ENCODE results near the gene PRDM12. TPM values are rescaled to one million over a fixed set of nuclear protein-coding genes. Genes with fewer than 3 reads are reported as not detected.

The PRDM12 gene
- total and polyA plus RNA-seq, 2 experiments from 2014 or later: 0.11 TPM; not detected in 1

- no peak for TF ChIP-seq ZNF331 (CRISPR knock-in tag; IDR thresholded peaks at IDR 0.05; ENCODE audit: low read depth)
- no peak for TF ChIP-seq STAT1 (IDR thresholded peaks at IDR 0.05; ENCODE audit: unreplicated experiment)
- no peak for TF ChIP-seq EZH2 (IDR thresholded peaks at IDR 0.05; ENCODE audit: low read depth, unreplicated experiment)
- no peak for TF ChIP-seq REST (IDR thresholded peaks at IDR 0.05; ENCODE audit: unreplicated experiment)
- no peak for TF ChIP-seq CTCF (conservative IDR thresholded peaks at IDR 0.05; ENCODE audit: low read depth in 2 of 2)
These were observed 27.8 kb upstream of the PRDM12 start (continued) for GRCh38 chr9:130636648-130637020.

- H3K27me3 ChIP-seq (ENCODE audit: insufficient read depth): no peaks in the 10 kb centered on the region
- H3F3A ChIP-seq (replicated peaks; ENCODE audit: low read depth): 0 out of 2 replicates have a peak, but pooled peaks cover 6% of the 10 kb centered on the region
- Mint-ChIP-seq H3K27ac (no peak overlapping the region), H3K36me3 (ENCODE audit: low read depth) (peaks cover 22% of the 10 kb centered on the region), H3K9me3 (no peaks in the 10 kb centered on the region), H3K4me1 (peaks cover 20% of the 10 kb centered on the region), H3K4me3 (no peak overlapping the region), H3K27me3 (ENCODE audit: insufficient read depth, low read depth, poor library complexity) (peaks cover 8% of the 10 kb centered on the region)
- H2AFZ ChIP-seq: no peak overlapping the region
- H3K9me2 ChIP-seq (ENCODE audit: insufficient read depth): no peaks in the 10 kb centered on the region
- DNase-seq (ENCODE audit: low spot score) (peak; percentile 45), ATAC-seq (peak; percentile 55)
- no peaks in the 10 kb centered on the region for H3K79me2 ChIP-seq (replicated peaks; ENCODE audit: insufficient read depth)
- peaks cover 3% of the 10 kb centered on the region for H3K36me3 ChIP-seq (ENCODE audit: insufficient read depth)
- no peak overlapping the region for H3K4me2 ChIP-seq
- H4K20me1 ChIP-seq (replicated peaks; ENCODE audit: insufficient read depth): peaks cover 8% of the 10 kb centered on the region; the same call in 1 of the 2 replicates
- H3K4me1 ChIP-seq (ENCODE audit: insufficient read depth): peaks cover 19% of the 10 kb centered on the region; the same call in 1 of the 2 replicates
- H3K27ac ChIP-seq (ENCODE audit: low read depth): no peak overlapping the region
- no peak overlapping the region for H3K4me3 ChIP-seq
- TF ChIP-seq EZH2 (IDR thresholded peaks at IDR 0.05; ENCODE audit: low read depth, unreplicated experiment) (no peak), EZH2phosphoT487 (IDR thresholded peaks at IDR 0.05; ENCODE audit: unreplicated experiment) (no peak), JUNB (IDR thresholded peaks at IDR 0.05; ENCODE audit: unreplicated experiment) (no peak), REST (IDR thresholded peaks at IDR 0.05; ENCODE audit: unreplicated experiment) (no peak), POLR2AphosphoS5 (IDR thresholded peaks at IDR 0.05; ENCODE audit: low read depth) (no peak), NANOG (IDR thresholded peaks at IDR 0.05; ENCODE audit: borderline replicate concordance) (no peak), ETS1 (IDR thresholded peaks at IDR 0.05) (no peak), ZNF331 (CRISPR knock-in tag; IDR thresholded peaks at IDR 0.05; ENCODE audit: low read depth) (no peak)
These were observed 25.9 kb upstream of the PRDM12 start for GRCh38 chr9:130638284-130639123.

Measured in GM23338 (cell line).